Hindlimb muscle (tissue), 1 donor: ENCODE measurements around the gene SBK2. TPM values are rescaled to one million over a fixed set of nuclear protein-coding genes. Genes with fewer than 3 reads are reported as not detected.
"Not testable (repeated sequence)": the region's sequence is repeated elsewhere in the genome, so short reads cannot be mapped to it uniquely, and the experiment has no call there.

Experiments used
- DNase-seq: peaks from one replicate; pipeline ENCODE4 v3.0.0-alpha.2; 2013
- polyA plus RNA-seq: library from polyadenylated mRNA; unstranded; fragments of 120-200 nt; gene quantifications from one replicate; pipeline ENCODE4 v1.2.1, GENCODE V29; 2013; ENCODE audit not compliant: insufficient read length

SBK2 gene, protein sequence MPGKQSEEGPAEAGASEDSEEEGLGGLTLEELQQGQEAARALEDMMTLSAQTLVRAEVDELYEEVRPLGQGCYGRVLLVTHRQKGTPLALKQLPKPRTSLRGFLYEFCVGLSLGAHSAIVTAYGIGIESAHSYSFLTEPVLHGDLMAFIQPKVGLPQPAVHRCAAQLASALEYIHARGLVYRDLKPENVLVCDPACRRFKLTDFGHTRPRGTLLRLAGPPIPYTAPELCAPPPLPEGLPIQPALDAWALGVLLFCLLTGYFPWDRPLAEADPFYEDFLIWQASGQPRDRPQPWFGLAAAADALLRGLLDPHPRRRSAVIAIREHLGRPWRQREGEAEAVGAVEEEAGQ
- 3.2 TPM for polyA plus RNA-seq

DNA sequence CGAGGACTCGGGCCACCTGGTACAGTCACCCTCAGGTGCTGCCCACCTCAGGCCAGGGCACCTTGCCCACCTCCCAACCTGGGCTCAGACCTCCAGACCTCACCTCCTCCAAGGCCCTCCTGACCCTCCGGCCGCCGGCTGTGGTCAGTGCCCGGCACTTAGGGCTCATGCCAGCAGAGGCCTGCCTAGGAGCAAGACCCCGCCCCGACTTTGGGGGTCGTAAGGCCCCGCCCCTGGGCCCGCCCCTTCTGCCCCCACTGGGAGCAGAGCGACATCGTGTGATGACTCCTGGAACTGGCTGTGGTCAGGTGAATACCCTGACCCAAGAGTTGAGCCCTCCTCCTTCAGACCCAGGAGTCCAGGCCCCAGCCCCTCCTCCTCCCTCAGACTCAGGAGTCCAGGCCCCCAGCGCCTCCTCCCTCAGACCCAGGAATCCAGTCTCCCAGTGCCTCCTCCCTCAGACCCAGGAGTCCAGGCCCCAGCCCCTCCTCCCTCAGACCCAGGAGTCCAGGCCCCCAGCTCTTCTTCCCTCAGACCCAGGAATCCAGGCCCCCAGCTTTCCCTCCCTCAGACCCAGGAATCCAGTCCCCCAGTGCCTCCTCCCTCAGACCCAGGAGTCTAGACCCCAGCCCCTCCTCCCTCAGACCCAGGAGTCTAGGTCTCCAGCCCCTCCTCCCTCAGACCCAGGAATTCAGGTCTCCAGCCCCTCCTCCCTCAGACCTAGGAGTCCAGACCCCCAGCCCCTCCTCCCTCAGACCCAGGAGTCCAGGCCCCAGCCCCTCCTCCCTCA, at the start of gene SBK2:
TSS of gene SBK2 (minus strand) at position 183 of the 790 bp plus-strand sequence. CDS start 839 bp downstream, outside the sequence.
- no peak for DNase-seq

DNA sequence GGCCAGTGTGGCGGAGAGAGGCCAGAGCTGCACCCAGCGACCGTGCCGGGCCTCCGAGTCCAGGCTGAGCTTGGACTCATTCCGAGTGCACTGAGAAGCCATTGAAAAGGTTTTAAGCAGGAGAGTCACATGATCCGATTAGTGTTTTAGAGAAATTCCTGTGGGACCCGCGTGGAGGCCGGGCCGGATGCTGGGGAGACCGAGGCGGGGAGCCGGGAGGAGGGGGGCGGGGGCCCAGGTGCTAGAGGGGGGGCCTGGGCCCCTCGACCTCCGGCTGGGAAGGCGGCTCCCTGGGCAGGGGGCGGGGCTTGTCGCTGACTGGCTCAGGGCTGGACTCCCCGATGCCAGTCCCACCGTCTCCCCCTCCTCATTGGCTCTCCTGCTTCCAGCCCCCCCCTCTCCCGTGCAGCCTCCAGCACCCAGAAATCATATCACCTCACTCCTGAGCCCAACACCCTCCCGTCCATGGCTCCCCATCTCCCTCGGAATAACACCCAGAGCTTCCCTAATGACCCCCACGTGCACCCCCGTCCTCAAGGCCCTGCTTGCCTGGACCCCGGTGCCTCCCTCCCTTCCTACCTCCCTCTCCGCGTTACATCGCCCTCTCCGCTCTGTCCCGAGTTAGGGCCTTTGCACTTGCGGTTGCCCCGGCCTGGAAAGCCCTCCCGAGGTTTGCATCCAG, 48.9 kb upstream of the SBK2 start:
- DNase-seq: peak; percentile 86

DNA sequence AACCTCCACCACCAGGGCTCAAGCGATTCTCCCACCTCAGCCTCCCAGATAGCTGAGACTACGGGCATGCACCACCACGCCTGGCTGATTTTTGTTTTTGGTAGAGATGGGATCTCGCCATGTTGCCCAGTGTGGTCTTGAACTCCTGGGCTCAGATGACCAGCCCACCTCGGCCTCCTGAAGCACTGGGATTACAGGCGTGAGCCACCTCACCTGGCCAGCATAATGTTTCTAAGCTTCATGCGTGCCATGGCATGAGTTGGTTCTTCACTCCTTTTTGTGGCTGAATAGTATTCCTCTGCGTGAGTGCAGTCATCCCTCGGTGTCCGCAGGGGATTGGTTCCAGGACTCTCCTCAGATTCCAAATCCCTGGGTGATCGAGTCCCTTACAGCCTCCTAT, 47.9 kb upstream of the SBK2 start:
- no peak for DNase-seq

DNA sequence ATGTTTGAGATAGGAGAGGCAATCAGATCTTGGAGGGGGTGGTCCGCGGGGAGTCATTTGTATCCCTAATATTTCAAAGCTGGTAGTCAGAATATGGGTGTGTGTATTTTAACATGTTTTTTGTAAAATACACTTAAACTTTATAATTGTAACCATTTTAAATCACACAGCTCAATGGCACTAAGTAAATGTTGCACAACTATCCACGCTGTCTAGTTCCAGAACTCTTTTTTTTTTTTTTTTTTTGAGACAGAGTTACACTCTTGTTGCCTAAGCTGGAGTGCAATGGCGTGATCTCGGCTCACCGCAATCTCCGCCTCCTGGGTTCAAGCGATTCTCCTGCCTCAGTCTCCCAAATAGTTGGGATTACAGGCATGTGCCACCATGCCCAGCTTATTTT, 47.0 kb upstream of the SBK2 start:
- not testable (repeated sequence) for DNase-seq

DNA sequence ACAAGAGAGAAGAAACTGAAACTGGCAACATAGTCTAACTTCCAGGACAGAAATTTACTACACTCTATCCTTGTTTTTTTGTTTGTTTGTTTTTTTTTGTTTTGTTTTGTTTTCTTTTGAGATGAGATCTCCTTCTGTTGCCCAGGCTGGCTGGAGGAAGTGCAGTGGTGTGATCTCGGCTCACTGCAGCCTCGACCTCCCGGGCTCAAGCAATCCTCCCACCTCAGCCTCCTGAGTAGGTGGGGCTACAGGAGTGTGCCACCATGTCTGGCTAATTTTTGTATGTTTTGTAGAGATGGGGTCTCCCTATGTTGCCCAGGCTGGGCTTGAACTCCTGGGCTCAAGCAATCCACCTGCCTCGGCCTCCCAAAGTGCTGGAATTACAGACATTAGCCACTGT, 45.4 kb upstream of the SBK2 start:
- DNase-seq: not testable (repeated sequence)

DNA sequence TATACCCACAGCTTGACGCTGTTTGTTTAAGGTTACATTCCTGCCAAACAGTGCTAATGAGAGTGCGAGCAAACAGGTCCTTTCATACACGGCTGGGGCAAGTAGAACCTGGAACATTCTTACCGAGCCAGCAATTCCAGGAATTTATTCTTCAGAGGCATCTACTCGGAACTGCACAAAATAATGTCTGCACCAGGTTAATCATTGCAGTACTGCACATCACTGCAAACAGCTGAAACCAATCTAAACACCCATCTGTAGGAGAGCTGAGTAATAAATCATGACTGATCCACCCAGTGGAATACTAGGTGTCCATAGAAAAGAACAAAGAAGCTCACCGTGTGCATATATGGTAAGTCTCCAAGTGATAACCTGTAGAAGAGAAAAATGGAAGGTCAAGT, 44.9 kb upstream of the SBK2 start:
- no peak for DNase-seq

DNA sequence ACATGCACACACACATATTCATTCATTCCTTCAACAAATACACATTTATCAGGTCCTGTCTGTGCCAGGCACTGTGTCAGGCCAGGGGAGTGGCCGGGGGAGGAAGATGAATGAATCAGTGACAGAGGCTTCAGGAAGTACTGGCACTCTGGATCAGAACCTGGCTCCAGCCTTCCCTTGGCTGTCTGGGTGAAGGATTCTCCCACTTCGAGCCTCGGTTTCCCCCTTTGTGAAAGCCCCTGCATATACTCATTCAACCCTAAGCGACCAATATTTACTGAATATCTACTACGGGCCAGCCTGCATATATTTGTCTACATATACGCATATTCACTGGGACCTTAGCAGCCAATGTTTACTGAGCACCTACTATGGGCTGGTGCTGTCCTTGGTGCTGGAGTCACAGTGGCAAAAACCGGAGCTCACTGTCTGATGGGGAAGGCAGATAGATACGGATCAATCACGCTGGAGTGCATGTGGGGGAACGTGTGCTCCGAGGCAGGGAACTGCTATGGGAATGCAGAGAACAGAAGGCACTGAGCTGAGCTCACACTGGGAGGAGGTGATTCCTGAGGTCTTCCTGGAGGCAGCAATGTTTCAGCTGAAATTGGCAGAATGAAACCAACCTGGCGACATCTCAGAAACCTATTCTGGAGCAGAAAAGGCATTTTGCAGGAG, 44.4 kb upstream of the SBK2 start:
- no peak for DNase-seq

DNA sequence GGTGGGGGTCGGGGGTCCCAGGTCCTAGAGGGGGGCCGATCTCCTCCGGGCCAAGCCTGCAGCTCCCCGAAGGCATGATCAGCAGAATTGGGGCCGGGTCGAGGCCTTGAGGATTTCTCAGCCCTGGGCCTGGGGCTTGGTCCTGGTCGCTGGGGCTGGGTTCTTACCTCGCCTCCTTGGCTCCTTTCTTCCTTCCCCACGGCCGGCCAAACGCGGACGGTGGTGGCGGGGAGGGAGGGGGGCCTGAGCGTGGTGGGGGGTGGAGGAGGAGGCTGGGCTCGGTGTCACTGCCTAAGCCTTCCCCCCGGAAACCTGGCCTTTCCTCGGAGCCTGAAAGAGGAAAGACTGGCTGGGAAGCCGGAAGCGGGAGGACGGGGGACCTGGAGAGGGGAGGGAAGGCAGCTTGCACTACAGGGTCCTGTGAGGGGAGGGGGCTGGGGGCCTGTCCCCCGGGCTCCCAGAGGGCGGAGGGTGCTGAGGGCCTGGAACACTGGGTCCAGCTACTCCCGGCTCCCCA, 43.8 kb upstream of the SBK2 start, which contains the start of gene ZNF579:
TSS of gene ZNF579 (minus strand) at position 221 of the 517 bp plus-strand sequence. CDS start 1,209 bp downstream, outside the sequence.
- peak; percentile 91 for DNase-seq

DNA sequence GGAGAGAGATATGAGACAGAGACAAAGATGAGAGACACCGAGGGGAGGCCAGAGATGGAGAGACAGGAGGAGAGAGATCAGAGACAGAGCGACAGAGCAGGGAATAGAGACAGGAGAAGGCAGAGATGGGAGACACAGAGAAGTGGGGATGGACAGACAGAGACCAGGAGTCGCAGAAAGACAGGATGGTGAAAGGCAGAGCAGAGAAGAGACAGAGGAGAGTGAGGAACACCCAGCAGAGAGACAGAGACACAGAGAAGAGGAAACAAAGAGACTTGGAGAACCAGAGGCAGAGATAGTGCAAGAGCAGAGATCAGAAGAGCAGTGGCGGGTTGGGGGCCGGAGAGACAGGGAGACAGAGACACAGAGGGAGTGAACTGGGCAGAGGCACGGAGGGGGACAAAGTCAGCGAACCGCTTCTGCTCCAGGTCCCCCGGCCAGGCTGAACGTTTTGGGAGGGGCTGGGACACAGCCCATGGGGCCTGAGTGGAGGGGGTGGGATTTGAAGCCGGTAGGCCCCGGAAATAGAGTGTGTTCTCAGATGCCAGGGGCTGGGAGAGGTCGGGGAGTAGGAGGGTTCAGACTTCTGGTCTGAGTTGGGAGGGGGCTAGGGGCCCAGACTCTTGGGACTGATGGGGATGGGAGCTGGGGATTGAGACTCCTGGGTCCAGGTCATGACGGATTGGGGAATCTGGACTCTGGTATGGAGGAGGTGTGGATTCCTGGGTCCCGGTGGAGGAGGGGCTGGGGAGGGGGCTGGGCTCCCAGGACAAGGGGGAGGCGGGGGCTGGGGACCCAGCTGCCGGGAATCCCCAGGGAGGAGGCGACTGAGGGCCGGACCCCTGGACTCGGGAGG, 43.1 kb upstream of the SBK2 start:
- DNase-seq: peak; percentile 58

DNA sequence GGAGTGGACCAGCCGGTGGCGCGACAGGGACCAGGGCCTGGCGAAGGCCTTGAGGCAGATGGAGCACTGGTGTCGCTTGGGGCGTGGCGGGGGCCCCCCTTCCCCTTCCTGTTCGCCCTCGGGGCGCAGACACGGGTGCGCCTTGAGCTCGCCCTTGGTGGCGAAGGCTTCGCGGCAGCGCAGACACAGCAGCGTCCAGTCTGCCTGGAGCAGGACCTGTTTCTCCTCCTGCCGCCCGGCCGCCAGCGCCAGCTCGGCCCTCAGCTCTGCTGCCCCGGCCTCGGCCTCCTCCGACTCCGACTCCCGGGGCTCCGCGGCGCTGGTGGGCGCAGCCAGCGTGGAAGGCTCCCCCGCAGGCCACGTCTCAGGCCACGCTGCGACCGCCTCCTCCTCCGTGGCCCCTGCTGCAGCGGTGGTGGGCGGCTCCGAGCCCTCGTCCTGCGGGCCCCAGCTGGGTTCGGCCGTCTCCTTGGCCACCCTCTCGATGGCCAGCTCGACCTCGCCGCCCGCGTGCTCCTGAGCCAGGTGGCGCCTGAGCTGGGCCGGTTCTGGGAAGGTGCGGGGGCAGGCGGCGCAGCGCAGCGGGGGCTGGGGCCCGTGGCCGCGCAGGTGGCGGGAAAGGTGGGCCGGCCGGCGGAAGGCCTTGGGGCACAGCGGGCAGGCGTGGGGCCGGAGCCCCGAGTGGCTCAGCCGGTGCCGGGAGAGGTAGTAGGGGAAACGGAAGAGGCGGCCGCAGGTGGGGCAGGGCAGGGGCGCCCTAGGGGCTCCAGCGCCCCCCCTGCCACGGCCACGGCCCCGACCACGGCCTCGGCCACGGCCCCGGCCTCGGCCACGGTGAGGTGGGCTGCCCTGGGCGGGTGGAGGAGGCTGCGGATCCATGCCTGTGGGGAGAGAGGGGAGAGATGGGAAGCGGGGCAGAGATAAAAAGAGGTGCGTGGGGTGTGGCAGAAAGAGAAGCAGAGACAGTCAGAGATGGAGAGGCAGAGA, 42.1 kb upstream of the SBK2 start:
- no peak for DNase-seq

DNA sequence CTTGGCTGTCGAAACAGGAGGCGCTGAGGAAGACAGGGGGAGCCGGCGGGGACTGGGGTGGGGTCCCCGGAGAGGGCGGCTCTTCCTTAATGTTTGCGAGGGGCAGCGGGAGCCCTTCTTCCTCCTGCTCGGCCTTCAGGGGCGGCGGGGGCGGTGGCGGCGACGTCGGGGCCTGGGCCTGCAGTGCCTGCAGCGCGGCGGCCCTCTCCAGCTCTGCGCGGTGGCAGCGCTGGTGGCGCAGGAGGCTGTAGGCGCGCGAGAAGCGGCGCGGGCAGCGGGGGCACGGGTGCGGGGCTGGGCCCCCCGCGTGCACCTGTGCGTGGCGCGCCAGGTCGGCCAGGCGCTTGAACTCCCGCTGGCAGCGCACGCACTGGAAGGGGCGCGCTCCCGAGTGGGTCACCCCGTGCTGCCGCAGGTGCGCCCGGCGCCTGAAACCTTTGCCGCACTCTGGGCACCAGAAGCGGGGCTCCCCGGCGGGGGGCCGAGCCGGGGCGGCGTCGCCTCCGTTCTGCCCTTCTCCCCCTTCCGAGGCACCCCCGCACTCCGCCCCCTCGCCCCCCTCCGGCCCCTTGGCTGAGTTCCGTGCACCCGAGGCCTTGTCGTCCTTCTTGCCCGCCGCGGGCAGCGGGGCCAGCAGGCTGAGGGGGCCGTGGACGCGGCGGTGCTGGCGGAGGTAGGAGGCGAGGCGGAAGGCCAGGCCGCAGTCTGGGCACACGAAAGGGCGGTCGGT, 41.3 kb upstream of the SBK2 start:
- no peak for DNase-seq

DNA sequence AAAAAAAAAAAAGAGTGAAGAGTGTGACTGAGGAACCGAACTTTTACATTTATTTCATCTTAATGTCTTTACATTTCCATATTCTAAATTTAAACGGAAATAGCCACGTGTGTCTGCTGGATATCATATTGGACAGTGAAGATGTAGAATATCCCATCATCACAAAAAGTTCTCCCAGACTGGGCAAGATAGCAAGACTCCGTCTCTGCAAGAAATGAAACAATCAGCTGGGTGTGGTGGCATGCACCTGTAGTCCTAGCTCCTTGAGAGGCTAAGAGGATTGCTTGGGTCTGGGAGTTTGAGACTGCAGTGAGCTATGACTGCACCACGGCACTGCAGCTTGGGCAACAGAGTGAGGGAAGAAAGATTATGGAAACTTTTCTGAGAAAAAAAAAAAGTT, 39.8 kb upstream of the SBK2 start:
- no peak for DNase-seq

DNA sequence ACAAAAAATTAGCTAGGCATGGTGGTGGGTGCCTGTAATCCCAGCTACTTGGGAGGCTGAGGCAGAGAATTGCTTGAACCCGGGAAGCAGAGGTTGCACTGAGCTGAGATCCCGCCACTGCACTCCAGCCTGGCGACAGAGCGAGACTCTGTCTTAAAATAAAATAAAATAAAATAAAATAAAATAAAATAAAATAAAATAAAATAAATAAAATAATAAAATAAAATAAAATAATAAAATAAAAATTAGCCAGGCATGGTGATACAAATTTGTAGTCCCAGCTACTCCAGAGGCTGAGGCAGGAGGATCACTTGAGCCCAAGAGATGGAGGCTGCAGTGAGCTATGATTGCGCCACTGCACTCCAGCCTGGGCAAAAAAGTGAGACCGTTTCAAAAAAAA, 37.0 kb upstream of the SBK2 start:
- not testable (repeated sequence) for DNase-seq

DNA sequence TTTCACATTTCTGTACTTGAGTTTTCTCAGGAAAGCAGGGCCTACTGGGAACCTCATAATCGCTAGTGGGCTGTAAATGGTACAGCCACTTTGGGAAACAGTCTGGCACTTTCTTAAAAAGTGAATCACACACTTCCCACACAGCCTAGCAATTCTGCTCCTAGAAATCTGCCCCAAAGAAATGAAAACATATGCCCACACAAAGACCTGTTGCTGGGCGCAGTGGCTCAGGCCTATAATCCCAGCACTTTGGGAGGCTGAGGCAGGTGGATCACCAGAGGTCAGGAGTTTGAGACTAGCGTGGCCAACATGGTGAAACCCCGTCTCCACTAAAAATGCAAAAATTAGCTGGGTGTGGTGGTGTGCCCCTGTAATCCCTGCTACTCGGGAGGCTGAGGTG, 32.5 kb upstream of the SBK2 start:
- not testable (repeated sequence) for DNase-seq

DNA sequence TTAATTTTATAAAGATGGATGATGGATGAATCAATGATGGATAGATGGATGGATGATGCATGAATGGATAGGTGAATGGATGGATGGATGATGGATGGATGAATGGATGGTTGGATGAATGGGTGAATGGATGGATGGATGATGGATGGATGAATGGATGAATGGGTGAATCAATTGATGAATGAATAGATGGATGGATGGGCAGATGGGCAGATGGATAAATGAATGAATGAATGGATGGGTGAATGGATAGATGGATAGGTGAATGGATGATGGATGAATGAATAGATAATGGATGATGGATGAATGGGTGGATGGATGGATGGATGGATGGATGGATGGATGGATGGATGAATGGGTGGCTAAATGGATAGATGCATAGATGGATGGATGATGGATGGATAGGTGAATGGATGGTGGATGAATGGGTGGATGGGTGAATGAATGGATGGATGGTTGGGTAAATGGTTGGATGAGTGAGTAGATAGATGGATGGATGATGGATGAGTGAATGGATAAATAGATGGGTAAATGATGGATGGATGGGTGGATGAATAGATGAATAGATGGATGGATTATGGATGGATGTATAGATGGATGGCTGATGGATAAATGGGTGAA, 30.9 kb upstream of the SBK2 start:
- DNase-seq: no peak

DNA sequence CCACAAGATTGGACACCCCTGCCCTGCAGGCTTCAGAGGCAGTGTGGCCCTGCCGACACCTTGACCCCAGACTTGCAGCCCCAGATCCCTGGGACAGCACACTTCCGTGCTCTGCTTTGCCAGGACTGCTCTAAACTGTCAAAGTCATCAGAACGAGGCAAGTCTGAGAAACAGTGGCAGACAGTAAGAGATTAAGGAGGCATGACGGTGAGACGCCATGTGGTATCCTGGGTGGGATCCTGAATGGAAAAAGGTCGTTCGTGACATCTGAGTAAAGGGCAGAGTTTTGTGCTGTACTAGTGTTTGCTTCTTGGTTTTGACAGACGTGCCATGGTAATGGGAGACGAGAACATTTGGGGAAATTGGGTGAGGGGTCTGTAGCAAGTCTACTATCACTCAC, 29.9 kb upstream of the SBK2 start:
- DNase-seq: no peak

DNA sequence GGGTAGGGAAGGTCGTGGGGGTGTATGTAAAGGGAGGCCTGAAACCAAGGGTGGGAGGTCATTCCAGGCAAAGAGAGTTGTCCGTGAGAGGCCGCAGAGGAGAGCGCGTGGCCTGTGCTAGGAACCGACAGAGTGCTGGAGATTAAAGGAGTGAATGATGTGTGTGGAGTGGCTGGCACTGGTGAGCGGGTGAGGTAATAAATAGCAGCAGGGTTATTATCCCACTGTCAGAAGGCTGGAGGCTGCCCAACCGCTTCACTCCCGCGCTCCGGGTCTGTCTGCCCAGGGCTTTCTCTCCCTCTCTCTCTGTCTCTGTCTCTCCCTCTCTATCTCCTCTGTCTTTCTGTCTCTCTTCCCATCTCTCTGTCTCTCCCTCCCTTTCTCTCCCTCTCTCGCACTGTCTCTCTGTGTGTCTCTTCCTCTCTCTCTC, 26.3 kb upstream of the SBK2 start:
- DNase-seq: no peak

DNA sequence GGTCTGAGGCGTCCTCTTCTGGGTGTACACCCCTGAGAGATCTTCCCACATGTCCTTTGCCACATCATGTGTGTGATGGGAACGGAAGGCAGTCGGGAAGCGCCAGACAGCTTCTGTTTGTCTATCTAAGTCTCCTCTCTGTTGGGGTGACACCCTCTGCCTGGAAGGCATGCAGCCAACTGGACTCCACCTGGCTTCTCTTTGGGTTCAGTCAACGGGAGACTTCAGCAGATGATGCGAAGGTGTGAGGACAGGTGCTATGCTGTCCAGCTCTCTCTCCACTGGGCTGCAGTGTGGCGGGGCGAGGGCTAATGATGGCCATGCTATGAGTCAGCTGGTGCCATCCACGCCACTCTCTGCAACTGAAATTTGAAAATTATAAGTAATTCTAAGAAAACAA, 22.8 kb upstream of the SBK2 start:
- DNase-seq: no peak

DNA sequence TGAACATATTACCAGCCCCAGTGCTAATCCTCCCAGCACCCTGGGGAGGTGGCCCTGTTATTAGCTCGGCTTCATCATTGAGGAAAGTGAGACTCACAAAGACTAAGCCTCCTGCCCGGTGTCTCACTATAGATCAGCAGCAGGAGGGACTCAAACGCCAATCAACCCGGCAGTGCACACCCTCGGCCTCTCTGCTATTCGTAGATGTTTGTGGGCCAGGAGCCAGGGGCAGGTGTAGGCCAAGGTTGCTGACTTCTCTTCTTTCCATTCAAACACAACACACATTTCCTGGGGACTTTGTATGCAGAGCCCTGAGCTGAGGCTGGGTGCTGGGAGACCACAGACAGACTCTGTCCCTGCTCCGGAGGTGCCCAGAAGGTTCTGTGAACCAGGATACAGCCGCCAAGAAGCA, 17.8 kb upstream of the SBK2 start:
- DNase-seq: no peak
